Kidney (tissue), 14 donors: ENCODE results near the gene PBX3. TPM values are rescaled to one million over a fixed set of nuclear protein-coding genes. Genes with fewer than 3 reads are reported as not detected.

Experiments
- DNase-seq, 5 donors: peaks; one replicate each; pipeline ENCODE4 v3.0.0-alpha.2; 2013 to 2020
- FAIRE-seq: peaks from 2 replicates; lab custom pipeline; 2012; peaks lifted over from hg19 to GRCh38; lab: Jason Lieb, UNC
- H3K27ac ChIP-seq, 2 donors: one replicate each; pipeline ENCODE4 v1.7.0; 2013; ENCODE audit warnings: low read depth in 2 of 2, low read length in 2 of 2, inconsistent platforms in 1 of 2
- H3K27me3 ChIP-seq: one replicate; pipeline ENCODE4 v1.7.1; 2013; ENCODE audit warnings: low read length, inconsistent platforms; ENCODE audit not compliant: control insufficient read depth, insufficient read depth
- H3K36me3 ChIP-seq, 3 donors: one replicate each; pipeline versions ENCODE4 v1.7.0 to v1.7.1; 2013; ENCODE audit warnings: low read length in 3 of 3, control low read depth in 1 of 3, inconsistent platforms in 1 of 3; ENCODE audit not compliant: insufficient read depth in 3 of 3, control insufficient read depth in 2 of 3
- H3K4me1 ChIP-seq, 3 donors: one replicate each; pipeline versions ENCODE4 v1.7.0 to v1.7.1; 2013; ENCODE audit warnings: low read length in 3 of 3, inconsistent platforms in 1 of 3, low read depth in 1 of 3; ENCODE audit not compliant: control insufficient read depth in 2 of 3, insufficient read depth in 2 of 3
- H3K4me3 ChIP-seq, 3 donors: one replicate each; pipeline versions ENCODE4 v1.7.0 to v1.8.1; 2013; ENCODE audit warnings: low read length in 3 of 3, control low read depth in 1 of 3, inconsistent platforms in 1 of 3
- H3K9ac ChIP-seq, 3 donors: one replicate each; pipeline versions ENCODE4 v1.7.0 to v1.7.1; 2013; ENCODE audit warnings: low read length in 3 of 3, control low read depth in 1 of 3, inconsistent platforms in 1 of 3
- H3K9me3 ChIP-seq, 3 donors: one replicate each; pipeline versions ENCODE4 v1.7.0 to v1.7.1; 2013; ENCODE audit warnings: low read length in 3 of 3, control low read depth in 1 of 3, inconsistent platforms in 1 of 3; ENCODE audit not compliant: control insufficient read depth in 2 of 3, insufficient read depth in 1 of 3
- CTCF ChIP-seq: IDR thresholded peaks from 3 replicates; pipeline ENCODE4 v1.5.1; 2012; ENCODE audit warnings: mild to moderate bottlenecking, moderate library complexity, borderline replicate concordance; ENCODE audit not compliant: insufficient read depth; ENCODE audit errors: extremely low read depth
- intact Hi-C: fragments of 100-400 bp; cut with DNase I; formaldehyde crosslinking; loops from one replicate; pipeline ENCODE4 v1.11.1; 2022
- polyA plus RNA-seq: library from polyadenylated mRNA; stranded (reverse); fragments of 350-450 nt; fragmentation: Illumina TruSeq; extraction: RNeasy Lipid Tissue Mini Kit (QIAGEN cat#74804); gene quantifications from one replicate; pipeline ENCODE4 v1.2.3, GENCODE V29; 2014; ENCODE audit warnings: low read depth, low replicate concordance; ENCODE audit not compliant: insufficient read depth
- total RNA-seq: library from RNA; stranded (reverse); fragmentation: NEBNext Ultra II Directional; extraction: Animal tissue kit (Norgen Biotek cat#: 25700); gene quantifications from one replicate; pipeline ENCODE4 v1.2.1, GENCODE V29; 2021
- donor health status: control.
- donor health status: control.
- donor health status: control.
- donor health status: control.
- donor health status: control.
- donor health status: DM: yes; HTN: yes; CAD: no.
- donor health status: Normal renal cell carcinoma (clear cell type).

The PBX3 gene
- total and polyA plus RNA-seq, 2 donors from 2014 or later: 10.2 to 23.6 TPM

- intact Hi-C loops: no loop called here
- H3K36me3 ChIP-seq: no peaks in the 10 kb centered on the region
- H3K9me3 ChIP-seq: no peaks in the 10 kb centered on the region
- DNase-seq (no peak), FAIRE-seq (no peak)
- no peak overlapping the region for H3K27ac ChIP-seq
- no peaks in the 10 kb centered on the region for H3K4me1 ChIP-seq
- no peak for TF ChIP-seq CTCF
- H3K9ac ChIP-seq: no peak overlapping the region
- H3K27me3 ChIP-seq: no peaks in the 10 kb centered on the region
- no peak overlapping the region for H3K4me3 ChIP-seq
Observed at GRCh38 chr9:125959951-125960619, 212.9 kb downstream of the PBX3 start.

GRCh38 chr9:125960626-125961025 is 213.5 kb downstream of the PBX3 start:
- H3K4me3 ChIP-seq: no peak overlapping the region
- no peaks in the 10 kb centered on the region for H3K27me3 ChIP-seq
- FAIRE-seq (no peak), DNase-seq (no peak)
- H3K36me3 ChIP-seq: no peaks in the 10 kb centered on the region
- H3K27ac ChIP-seq: no peak overlapping the region
- no peaks in the 10 kb centered on the region for H3K4me1 ChIP-seq
- intact Hi-C loops: no loop called here
- no peak for TF ChIP-seq CTCF
- no peak overlapping the region for H3K9ac ChIP-seq
- H3K9me3 ChIP-seq: no peaks in the 10 kb centered on the region

GRCh38 chr9:125961072-125961471 is 213.9 kb downstream of the PBX3 start:
- Histone ChIP-seq H3K27ac (no peak overlapping the region), H3K27me3 (no peaks in the 10 kb centered on the region), H3K9ac (no peak overlapping the region), H3K9me3 (no peaks in the 10 kb centered on the region), H3K4me3 (no peak overlapping the region), H3K36me3 (no peaks in the 10 kb centered on the region), H3K4me1 (no peaks in the 10 kb centered on the region)
- DNase-seq: no peak
- FAIRE-seq: no peak
- intact Hi-C loops: no loop called here
- TF ChIP-seq CTCF: no peak

GRCh38 chr9:125963932-125964331 is 216.8 kb downstream of the PBX3 start:
- Histone ChIP-seq H3K36me3 (no peaks in the 10 kb centered on the region), H3K4me1 (no peaks in the 10 kb centered on the region), H3K9ac (no peak overlapping the region), H3K9me3 (no peaks in the 10 kb centered on the region), H3K27ac (no peak overlapping the region), H3K27me3 (no peaks in the 10 kb centered on the region), H3K4me3 (no peak overlapping the region)
- DNase-seq (no peak), FAIRE-seq (no peak)
- no peak for TF ChIP-seq CTCF
- intact Hi-C loops: no loop called here
